ENCODE data around the gene TMA7. TPM values are rescaled to one million over a fixed set of nuclear protein-coding genes. Genes with fewer than 3 reads are reported as not detected.

Gene TMA7
- total and polyA plus RNA-seq, 12 donors, result 140 to 1,063 (median 196) TPM

DNA sequence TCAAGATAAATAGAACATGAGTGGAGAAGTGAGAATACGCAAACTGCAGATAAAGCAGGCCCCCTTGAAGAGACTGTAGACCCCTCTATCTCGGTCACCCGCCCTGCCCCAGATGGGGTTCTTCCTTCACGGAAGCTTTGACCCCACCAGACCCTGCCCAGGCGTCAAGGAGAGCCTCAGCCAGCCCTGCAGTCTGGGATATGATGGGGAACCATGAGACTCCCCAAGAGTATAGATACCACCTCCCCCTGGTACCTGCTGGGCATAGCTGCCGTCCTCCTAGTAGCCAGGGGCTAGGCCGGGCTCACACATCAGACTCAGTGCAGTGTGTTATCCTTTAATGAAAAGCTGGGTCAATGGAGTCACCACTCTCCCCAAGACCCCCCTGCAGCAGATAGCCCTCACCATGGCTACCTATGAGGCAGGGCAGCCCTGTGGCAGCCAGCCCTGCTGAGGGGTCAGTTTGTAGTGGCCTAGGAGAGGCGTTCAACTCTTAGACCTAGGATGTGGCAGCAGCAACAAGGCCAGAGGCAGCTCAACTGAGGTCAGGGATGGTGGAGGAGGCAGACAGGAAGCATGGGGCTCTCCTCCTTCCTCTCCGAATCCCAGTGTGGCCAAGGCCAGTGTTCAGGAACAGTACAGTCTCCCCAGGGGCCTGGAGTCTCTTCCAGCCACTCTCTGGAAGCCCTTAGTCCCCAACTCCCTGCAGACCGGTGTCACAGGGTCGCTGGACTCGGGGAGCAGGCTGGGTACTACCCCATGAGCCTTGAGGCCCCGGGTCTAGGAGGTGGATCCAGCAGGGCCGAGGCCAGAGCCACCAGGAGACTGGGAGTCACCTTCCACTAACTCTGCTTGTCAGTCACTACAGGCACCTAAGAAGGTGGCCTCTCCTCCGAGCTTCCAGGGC, 36.3 kb upstream of the TMA7 start:
- no peaks in the 10 kb centered on the region for H3K9me3 ChIP-seq
- peaks cover 0 to 57% (median 3%) of the 10 kb centered on the region in 9 donors for H3K36me3 ChIP-seq
- DNase-seq (no peak), ATAC-seq (no peak)
- 79 to 82% methylated on average over 15 of the region's 15 CpGs for WGBS, 2 donors
- no peak overlapping the region for H3K4me3 ChIP-seq
- TF ChIP-seq, protein P1, sequence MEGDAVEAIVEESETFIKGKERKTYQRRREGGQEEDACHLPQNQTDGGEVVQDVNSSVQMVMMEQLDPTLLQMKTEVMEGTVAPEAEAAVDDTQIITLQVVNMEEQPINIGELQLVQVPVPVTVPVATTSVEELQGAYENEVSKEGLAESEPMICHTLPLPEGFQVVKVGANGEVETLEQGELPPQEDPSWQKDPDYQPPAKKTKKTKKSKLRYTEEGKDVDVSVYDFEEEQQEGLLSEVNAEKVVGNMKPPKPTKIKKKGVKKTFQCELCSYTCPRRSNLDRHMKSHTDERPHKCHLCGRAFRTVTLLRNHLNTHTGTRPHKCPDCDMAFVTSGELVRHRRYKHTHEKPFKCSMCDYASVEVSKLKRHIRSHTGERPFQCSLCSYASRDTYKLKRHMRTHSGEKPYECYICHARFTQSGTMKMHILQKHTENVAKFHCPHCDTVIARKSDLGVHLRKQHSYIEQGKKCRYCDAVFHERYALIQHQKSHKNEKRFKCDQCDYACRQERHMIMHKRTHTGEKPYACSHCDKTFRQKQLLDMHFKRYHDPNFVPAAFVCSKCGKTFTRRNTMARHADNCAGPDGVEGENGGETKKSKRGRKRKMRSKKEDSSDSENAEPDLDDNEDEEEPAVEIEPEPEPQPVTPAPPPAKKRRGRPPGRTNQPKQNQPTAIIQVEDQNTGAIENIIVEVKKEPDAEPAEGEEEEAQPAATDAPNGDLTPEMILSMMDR (IDR thresholded peaks at IDR 0.05), result no peak
- peaks cover 0 to 11% (median 0%) of the 10 kb centered on the region in 9 donors for H3K4me1 ChIP-seq
- no peak overlapping the region for H3K27ac ChIP-seq
- H3K27me3 ChIP-seq, result no peaks in the 10 kb centered on the region
- intact Hi-C loops (cut with DNase I), result loop anchor here in 8 of 10 donors (2.0 to 10.0 kb wide), 7 partner anchors 25 to 149 kb away; no protein-coding TSS in a partner anchor

DNA sequence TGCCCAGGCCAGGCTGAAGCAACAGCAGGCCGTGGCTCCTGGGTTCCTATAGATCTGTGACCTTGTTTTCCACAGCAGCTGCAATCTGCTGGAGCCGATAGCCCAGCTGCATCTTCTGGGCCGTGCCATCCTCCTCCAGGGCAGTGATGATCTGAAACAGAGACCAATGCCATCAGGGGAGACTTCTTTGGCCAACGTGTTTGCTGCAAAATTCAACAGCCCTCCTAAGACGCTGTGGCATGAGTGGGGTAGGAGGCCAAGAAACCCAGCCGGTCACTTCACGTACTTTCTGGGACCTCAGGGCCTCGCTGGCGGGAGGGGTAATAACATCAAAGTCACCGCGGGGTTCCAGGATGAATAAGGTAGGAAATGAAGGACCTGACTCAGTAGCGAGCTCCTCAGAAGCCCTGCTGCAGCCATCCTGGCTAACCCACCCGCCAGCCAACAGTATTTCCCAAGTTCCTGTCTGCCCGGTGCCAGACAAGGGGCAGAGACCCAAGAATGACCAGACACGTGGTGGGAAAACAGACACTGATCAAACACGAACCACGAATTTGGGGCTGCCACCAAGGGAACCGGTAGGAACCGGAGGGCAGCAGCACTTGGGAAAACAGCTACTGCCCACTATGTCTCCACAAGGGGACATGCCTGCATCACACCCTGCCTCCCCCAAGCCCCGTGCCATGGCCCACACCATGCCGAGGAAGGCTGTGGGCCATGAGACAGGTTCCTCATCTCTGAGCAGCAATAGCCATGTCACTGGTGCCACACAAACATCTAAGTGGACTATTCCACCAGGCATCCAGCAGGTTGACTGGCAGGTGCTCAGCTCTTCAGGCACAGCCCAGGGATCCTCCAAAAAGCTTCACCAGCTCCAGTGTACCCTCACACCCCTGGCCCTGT, 35.4 kb upstream of the TMA7 start:
- DNase-seq, result no peak
- TF ChIP-seq, protein P1 (IDR thresholded peaks at IDR 0.05), result no peak
- H3K4me1 ChIP-seq, result peaks cover 0 to 11% (median 0%) of the 10 kb centered on the region in 9 donors
- peaks cover 0 to 66% (median 8%) of the 10 kb centered on the region in 9 donors for H3K36me3 ChIP-seq
- no peaks in the 10 kb centered on the region for H3K27me3 ChIP-seq
- 87 to 88% methylated on average over 21 of the region's 21 CpGs for WGBS, 2 donors
- intact Hi-C loops (cut with DNase I), result loop anchor here in 6 of 10 donors (5.0 to 10.0 kb wide), 4 partner anchors 33 to 148 kb away; no protein-coding TSS in a partner anchor
- H3K9me3 ChIP-seq, result no peaks in the 10 kb centered on the region
- H3K27ac ChIP-seq, result no peak overlapping the region
- no peak overlapping the region for H3K4me3 ChIP-seq
- ATAC-seq, result no peak

DNA sequence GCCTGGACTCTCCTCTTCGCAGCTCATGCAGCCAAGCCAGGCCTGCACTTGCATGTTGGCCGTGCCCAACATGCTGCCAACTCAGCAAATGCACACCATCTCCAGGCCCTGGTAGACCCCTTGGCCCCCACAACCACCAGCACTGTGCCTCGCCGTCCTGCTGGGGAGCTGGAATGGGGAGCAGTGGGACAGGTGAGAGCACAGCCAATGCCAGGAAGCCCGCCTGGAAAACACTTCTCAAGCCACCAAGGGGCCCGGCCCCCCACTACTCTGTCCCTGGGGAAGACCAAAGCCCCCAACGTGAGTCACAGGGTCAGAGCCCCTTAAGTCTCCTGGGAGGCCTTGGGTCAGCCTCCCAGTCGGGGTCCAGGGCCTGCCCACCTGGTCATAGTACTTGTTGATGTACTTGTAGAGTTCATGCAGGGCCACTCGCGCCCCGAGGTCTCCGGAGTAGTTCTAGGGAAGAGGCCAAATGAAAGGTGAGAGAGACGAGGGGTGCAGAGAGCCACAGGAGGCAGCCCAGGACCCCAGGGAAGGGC, 34.6 kb upstream of the TMA7 start:
- Histone ChIP-seq H3K4me1 (peaks cover 0 to 11% (median 0%) of the 10 kb centered on the region in 9 donors), H3K27ac (no peak overlapping the region), H3K4me3 (no peak overlapping the region), H3K27me3 (no peaks in the 10 kb centered on the region), H3K9me3 (no peaks in the 10 kb centered on the region), H3K36me3 (peaks cover 0 to 73% (median 8%) of the 10 kb centered on the region in 9 donors)
- intact Hi-C loops (cut with DNase I), result loop anchor here in 2 of 10 donors (10.0 kb wide), 1 partner anchor 131 kb away; no protein-coding TSS in a partner anchor
- TF ChIP-seq, protein P1 (IDR thresholded peaks at IDR 0.05), result no peak
- ATAC-seq (no peak), DNase-seq (no peak)
- 83 to 84% methylated on average over 13 of the region's 13 CpGs for WGBS, 2 donors

Measured in heart right ventricle (tissue), 16 donors.